GM10266 (cell line): ENCODE data around the gene PAQR9.

Source experiments
- DNase-seq: peaks from one replicate; pipeline ENCODE4 v3.0.0; 2012; ENCODE audit errors: extremely low spot score
- CTCF ChIP-seq: IDR thresholded peaks from 2 replicates; pipeline ENCODE4 v1.5.1; 2012; ENCODE audit warnings: mild to moderate bottlenecking, low read depth; ENCODE audit not compliant: control insufficient read depth, insufficient read depth; ENCODE audit errors: missing control alignments

Gene PAQR9

GRCh38 chr3:142916605-142917004, 46.9 kb downstream of the PAQR9 start:
- no peak for DNase-seq
- no peak for TF ChIP-seq CTCF

DNA sequence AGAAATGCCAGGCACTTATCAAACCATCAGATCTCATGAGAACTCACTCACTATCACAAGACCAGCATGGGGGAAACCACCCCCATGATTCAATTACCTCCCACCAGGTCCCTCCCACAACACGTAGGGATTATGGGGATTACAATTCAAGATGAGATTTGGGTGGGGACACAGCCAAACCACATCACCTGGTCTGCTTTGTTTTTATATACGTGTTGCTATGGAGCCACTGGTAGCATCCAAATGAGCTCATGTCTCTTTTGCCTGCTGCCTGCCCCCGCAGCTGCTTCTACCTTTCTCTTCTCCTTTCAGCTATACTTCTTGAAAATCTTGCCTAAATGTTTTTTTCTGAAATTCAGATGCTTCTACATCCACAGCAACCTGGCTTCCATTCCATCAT, 47.8 kb downstream of the PAQR9 start:
- DNase-seq = no peak
- TF ChIP-seq CTCF = no peak

- no peak for TF ChIP-seq CTCF
- DNase-seq = no peak
These were observed 49.1 kb downstream of the PAQR9 start for GRCh38 chr3:142914286-142914811.

DNA sequence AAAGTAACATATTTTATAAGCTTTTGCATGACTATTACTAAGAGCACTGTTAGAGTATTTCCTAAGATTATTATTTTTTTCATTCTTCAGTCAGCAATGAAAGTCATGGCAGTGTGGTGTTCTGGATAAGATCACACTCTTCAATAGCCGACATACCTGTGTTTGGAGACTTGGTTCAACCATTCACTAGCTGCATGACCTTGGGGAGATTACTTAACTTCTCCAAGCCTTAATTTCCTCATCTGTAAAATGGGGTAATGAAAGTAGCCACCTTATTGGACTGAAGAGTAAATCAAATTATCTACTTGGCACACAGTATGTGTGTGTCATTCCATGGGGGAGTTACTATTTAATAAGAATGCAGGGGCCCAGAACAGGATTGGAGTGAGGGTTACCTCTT, 50.0 kb downstream of the PAQR9 start:
- DNase-seq = no peak
- no peak for TF ChIP-seq CTCF

DNA sequence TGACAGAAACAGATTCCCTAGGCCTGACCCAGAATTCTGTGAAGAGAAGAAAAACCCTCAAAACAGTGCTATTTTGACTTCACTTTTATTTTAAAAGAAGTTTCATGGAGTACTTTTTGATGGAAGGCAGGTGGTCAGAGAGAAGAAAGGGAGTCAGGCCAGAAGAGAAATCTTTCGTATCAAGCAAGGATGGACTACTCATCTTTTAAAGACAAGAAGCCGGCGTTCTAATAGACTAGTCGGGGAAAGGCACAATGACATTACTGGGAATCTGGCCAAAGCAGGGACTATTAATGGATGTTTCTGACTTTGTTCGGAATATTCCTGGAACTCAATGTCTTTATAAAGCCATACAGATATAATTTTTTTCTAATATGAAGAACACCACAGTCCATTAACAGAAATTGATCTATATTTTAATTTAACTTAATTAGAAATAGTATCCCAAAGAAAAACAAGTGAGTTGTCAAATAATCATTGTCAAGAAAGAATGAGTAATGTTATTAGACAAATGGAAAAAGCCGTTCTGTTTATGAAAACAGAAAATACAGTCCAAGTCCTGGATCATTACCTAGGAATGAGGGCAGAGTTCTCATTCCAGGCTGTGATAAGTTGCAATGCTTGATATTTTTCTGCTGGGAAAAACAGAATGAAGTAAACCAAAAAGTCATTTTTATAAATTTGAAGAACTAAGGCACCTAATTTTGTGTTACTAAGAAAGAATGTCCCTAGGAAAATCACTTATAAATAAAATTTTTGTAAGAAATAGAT, 50.9 kb downstream of the PAQR9 start:
- TF ChIP-seq CTCF = no peak
- DNase-seq = no peak
